Dedifferentiated amniotic fluid mesenchymal stem cell (primary cell): ENCODE results near the gene CCDC74B.
"Not testable (repeated sequence)": the region's sequence is repeated elsewhere in the genome, so short reads cannot be mapped to it uniquely, and the experiment has no call there.

ENCODE experiments used
- DNase-seq: peaks from one replicate; pipeline ENCODE4 v3.0.0-alpha.2; 2016; ENCODE audit errors: extremely low spot score

The CCDC74B gene

DNA sequence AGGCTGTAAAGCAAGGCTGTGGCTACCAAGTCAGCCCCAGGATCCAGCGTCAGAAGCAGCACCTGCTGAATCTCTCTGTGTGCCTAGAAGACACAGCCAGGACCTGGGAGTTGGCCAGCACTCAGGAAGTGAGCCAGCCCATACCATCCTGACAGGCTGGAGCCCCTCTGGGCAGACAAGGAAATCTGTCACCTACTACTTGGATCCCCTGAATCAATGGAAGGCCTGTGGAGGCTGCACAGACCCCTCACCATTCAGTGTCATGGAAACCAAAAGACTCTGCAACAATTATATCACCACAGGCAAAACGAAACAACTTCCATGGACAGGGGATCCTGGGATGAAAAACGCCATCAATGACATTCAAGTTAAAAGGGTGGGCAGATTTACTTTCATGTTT lies 21.7 kb upstream of the CCDC74B start:
- DNase-seq: not testable (repeated sequence)

DNA sequence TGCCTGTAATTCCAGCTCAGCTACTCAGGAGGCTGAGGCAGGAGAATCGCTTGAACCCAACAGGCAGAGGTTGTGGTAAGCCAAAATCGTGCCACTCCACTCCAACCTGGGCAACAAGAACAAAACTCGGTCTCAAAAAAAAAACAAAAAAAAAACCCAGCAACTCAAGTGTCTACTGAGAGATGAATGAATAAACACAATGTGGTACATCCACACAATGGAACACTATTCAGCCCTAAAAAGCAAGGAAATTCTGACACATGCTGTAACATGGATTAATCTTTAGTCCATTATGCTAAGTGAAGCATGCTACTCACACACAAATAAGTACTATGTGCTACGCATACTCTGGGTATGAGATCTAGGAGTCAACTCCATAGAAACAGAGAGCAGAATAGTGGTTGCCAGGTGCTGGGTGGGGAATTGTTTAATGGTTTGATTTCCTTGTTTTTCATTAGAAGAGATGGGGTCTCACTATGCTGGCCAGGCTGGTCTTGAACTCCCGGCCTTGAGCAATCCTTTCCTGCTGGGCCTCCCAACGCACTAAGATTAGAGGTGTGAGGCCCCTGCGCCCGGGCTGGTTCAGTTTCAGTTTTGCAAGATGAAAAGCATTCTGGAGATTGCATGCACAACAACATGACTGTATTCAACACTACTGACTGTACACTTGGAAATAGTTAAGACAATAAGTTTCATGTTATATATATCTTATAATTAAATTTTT lies 20.5 kb upstream of the CCDC74B start:
- no peak for DNase-seq

DNA sequence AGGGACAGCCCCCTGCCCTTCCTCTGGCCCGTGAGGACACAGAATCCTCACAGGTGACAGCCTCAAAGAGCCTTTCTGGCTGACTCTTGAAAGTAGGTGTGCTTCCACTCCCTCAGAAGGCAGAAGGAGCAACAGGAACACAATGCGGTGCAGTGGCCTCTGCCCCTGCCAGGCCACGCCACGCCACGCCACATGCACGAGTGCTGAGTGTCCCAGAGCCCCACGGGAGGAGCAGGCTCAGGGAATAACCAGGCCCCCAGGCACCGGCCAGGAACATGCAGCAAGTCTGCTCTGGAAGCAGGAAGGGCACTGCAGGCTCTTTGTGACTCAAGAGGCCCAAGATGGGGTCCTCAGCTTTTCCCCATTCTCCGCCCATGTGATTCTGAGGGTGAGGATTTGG lies 18.1 kb upstream of the CCDC74B start:
- DNase-seq: no peak

DNA sequence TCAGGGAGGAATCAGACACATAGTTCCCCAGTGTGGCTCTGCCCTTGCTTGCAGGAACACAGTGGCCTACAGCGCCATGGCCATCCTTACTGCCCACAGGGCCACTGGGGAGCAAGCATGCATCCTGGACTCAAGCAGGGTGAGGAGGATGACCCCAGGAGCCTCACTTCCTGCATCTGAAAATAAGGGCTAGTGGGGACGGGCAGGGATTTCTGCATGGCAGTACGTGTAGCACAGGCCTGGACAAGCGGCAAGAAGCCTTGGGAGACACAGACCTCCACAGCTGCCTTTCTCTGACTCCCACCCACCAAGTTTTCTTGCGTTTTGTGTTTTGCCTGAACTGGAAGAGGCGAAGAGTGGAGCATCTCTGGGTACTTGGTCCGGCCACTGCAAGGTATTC lies 17.6 kb upstream of the CCDC74B start:
- DNase-seq: not testable (repeated sequence)

DNA sequence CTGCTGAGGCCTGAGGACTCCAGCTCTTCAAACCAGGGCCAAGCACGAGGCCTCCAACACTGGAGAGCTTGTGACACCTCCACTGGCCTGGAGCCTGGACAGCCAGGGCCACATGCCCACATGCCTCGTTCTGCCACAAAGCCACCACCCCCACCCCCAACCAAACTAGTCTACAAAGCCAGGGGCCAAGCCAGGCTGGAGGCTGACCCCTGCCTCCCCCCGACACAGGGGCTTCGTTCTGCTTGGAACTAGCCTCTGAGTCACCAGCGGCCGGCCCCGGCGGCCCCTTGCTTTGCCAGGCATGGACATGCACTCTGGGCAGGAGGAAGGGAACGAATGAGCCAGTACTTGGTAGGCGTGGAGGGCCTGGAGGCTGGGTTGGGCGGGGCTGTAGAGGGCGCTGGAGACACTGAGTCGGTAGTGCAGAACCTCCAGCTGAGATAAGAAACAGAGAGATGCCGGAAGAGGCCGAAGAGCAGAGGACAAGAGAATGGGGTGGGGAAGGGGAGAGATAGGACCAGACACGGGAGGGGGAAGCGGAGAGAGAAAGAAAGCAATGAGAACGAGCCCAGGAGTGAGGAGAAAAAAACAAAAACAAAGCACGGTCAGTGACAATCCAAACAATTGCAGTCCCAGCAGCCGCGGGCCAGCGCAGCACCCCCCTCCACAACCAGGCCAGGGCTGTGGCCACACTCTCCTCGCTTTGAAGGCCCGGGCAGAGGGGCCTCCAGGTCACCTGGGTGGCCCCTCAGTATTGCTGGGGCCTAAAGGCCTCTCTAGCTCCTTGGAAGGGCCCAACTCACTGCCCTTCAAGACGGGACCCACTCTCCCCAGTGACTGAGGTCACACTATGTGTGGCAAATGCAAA lies 16.2 kb upstream of the CCDC74B start:
- DNase-seq: not testable (repeated sequence)

DNA sequence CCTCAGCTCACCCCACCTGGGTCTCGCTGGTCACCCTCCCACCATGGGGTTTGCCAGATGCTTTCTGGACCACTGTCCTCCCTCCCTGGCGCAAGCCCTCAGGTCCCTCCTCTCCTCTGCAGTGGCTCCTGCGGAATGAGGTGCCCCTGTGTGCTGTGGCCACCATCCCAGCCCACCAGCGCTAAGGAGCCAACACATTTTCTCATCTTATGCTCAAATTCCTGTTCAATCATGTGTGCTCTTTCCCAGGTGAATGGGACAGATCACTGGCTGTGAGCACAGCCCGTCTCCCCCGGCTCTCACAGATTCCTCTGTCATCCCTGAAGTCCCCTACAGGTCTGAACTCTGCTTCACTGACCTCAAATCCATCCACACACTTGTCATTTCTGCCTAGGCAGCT lies 15.2 kb upstream of the CCDC74B start:
- no peak for DNase-seq

DNA sequence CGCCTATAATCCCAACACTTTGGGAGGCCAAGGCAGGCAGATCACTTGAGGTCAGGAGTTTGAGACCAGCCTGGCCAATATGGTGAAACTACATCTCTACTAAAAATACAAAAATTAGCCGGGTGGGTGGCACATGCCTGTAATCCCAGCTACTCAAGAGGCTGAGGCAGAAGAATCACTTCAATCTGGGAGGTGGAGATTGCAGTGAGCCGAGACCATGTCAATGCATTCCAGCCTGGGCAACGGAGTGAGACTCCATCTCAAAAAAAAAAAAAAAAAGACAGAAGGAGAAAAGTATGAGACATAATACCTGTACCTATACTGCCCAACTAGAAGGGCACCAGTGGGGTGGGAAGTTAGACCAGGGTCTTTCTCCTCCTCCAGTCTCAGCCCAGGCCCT lies 14.5 kb upstream of the CCDC74B start:
- DNase-seq: not testable (repeated sequence)

DNA sequence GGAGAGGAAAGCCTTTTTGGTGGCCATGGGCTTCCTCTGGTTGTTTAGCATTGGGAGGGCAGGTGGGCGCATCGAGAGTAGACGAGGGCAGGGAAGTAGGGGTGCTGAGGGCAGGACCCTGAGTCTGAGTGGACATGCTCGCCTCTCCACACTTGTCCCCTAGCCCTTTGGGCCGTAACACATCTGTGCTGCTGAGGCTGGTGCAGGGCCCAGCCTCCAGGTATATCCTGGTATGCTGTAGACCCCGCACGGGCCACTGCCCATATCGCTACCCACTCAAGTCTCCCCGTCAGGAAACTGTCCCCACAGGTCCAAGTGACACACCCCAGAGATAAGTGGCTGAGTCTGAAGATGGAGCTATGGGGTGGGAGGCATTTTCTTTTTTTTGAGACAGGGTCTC lies 13.7 kb upstream of the CCDC74B start:
- no peak for DNase-seq

DNA sequence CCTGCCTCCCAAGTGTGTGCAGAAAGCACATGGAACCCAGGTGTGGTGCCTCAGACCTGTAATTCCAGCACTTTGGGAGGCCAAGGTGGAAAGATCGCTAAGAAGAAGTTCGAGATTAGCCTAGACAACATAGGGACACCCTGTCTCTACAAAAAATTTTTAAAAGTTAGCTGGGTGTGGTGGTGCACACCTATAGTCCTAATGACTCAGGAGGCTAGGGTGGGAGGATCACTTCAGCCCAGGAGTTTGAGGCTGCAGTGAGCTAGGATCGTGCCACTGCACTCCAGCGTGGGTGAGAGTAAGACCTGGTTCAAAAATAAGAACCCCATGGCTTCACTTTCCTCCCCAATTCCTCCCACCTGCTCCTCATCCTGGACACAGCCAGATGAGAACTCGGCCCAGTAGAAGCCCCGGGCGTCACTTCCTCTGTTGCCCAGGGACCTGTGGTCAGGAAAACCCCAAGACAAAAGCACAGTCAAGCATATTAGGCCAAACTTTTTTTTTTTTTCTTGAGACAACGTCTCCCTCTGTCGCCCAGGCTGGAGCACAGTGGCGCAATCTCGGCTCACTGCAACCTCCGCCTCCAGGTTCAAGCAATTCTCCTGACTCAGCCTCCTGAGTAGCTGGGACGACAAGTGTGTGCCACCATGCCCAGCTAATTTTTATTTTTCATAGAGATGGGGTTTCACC lies 13.1 kb upstream of the CCDC74B start:
- DNase-seq: not testable (repeated sequence)

DNA sequence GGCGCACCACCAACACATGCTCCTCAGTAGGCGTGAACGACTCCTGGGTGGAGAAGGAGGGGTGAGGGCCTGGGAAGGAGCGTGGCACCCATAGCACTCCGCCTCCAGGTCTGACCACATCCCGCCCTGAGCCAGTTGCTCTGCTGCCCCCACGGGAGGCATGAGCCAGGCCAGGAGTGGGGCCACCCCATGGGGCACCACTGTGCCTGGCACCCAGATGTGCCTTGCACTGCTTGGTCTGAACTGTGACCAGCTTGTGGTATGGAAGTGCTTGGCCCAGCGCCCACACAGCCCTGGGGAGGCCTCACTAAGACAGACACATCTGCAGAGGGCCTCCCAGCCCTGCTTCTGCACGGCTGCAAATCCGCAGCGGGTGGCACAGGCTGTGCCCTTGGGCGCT lies 12.4 kb upstream of the CCDC74B start:
- not testable (repeated sequence) for DNase-seq

DNA sequence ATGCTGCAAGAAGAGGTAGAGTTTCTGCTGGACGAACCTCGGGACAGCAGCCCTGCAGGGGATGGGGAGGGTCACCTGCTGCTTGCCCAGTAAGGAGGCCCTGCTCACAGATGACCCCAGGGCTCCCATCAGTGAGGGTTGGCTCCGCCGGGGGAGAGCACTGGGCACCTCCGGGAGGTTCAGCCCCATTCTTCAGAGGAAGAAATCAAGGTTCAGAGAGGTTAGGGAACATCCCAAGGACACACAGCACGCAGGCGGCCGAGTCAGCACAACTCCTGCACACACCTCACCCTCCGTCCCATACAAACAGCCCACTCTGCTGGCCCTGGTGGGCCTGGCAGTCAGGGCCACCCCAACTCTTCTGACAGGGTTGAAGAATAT lies 11.7 kb upstream of the CCDC74B start:
- DNase-seq: no peak

DNA sequence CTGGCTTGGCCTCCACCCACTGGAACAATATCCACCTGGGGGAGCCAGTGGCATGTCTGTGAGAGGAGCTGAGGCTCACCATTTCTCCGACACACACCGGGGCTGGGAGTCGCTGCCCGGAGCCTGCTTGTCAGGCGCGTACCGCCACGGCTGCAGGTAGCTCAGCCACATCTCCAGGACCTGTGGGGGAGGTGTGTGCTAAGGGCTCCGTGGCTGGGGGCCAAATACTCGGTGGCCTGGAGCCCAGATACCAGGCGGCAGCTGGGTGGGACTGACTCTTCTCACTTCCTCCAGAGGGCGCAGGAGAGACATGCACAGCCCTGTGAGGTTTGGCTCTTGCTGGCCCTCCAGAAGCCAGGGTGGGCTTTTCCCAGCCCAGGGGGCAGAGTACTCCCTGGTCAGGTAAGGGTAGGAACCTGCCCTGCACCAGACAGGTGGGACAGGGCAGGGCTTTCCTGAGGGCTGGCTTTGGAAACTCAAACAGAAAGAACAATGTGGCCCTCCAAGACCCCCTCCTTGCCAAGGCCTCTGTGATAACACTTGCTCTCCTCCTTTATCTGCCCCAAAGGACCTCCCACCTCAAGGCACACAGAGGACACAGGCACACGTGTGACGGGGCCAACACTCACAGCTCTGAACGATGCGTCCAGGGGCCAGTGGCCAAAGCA lies 11.2 kb upstream of the CCDC74B start:
- not testable (repeated sequence) for DNase-seq

DNA sequence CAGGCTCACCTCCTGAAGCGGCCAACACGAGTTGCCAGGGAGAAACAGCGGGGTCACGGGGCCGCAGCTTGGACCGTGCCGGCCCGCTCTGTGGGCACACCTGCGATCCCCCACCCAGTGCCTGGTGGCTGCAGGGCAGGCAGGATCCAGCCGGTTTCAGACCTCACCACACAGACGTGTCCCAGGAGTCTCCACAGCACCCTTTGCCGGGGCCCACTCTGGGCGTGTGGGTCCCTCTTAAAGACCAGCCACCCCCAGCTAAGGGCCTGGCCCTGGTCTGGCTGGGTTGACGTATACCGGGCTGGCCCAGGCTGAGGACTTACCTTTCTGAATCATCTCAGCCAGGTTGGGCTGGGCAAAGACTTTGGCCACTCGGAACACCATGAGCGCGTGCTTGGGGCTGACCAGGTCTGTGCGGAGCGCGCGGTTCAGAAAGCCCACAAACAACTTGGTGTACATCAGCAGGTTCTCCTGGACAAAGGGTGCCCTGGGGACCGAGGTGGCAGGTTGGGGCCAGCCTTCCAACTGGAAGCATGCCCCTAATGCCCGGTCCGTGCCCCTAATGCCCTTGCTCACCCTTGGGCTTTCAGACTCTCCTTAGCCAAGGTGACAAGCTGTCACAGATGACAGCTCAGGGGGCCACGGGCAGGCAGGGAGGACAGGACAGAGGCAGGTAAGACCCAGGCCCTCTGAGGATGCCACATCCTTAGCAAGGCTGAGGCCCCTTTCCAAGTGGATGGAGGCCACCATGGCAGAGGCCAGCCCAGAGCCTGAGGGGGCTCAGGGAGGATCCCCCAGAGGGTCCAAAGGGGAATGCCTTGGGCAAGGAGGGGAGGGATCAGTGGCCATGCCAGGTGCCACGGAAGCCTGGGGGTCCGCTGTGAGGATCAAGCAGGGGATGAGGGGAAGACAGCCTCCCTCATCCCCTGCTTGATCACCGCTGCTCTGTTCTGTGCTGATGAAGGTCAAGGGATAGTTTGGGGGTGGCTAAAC lies 10.2 kb upstream of the CCDC74B start:
- no peak for DNase-seq

DNA sequence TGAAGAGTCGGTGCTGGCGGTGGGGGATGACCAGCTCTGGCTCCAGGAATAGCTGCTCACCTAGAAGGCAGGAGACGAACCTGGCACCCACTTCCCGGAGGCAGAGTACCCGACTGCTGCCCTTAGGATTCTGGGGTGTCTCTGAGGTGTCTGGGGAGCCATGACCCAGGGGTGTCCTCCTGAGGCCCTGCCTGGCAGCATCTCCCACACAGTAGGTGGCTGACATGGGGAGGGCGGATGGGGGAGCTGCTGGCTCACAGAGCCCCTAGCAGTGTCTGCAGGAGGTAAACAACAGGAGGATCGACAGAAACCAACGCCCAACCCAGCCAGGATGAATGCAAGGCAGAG lies 9.5 kb upstream of the CCDC74B start:
- DNase-seq: not testable (repeated sequence)

DNA sequence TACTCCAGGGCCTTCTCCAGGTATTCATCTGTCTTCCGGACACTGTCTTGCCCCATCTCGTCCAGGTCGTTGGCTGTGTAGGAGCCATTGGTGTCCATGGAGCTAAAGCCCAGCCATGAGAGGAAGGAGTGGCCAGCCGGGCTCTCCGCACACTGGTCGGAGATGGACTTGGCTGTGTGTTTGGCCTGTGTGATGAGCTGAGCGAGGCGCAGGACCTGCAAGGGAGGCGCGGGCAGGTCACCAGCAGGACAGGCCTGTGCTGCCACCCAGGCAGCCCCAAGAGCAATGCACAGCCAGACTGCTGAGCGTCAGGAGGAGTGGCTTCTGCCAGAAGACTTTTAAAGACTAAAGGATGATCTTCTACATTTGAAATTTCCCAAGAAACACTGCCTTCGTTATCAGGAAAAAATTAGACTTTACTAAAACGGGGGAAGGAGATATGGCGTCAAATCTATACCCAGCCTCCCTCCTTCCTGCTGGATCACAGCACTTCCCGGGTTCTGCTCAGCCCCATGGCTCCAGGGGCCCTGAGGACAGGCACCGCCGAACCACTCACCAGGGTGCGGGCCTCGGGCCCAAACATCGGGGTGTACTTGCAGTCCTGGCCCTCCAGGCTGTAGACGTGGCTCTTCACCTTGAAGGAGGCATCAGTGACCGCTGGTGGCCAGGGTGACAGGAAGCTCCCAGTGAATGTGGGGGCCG lies 9.0 kb upstream of the CCDC74B start:
- not testable (repeated sequence) for DNase-seq

DNA sequence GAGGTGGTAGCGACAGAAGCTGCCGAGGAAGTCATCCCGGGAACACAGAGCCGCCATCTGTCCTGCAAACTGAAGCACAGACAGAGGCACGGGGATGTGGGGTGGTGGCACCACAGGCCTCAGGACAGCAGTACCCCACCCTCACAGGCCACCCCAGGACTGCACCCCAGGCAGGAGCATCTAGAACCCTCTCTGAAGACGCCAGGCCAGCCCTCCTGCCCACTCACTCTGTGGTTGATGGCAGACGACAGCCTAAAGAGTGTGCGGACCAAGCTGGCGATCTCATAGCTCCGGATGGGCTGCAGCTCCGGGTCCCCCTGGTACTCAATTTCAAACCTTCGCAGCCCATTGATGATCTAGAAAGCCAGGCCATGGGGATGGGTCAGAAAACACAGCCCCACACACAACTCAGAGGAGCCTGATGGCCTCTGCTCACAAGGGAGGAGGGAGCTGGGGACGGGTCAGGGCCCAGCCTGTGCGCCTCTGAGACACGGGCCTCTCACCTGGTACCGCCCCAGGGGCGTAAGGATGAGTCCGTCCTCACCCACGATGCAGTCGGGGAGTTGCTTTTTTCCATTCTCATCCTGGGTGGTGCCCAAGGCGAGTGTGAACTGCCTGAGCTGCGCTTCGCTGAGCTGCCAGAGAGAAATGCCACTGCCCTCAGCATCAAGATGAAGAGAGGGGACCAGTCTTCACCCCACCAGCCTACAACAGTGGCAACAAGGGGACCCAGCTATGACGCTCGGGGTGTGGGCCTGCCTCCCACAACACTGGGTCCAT lies 8.1 kb upstream of the CCDC74B start:
- no peak for DNase-seq

DNA sequence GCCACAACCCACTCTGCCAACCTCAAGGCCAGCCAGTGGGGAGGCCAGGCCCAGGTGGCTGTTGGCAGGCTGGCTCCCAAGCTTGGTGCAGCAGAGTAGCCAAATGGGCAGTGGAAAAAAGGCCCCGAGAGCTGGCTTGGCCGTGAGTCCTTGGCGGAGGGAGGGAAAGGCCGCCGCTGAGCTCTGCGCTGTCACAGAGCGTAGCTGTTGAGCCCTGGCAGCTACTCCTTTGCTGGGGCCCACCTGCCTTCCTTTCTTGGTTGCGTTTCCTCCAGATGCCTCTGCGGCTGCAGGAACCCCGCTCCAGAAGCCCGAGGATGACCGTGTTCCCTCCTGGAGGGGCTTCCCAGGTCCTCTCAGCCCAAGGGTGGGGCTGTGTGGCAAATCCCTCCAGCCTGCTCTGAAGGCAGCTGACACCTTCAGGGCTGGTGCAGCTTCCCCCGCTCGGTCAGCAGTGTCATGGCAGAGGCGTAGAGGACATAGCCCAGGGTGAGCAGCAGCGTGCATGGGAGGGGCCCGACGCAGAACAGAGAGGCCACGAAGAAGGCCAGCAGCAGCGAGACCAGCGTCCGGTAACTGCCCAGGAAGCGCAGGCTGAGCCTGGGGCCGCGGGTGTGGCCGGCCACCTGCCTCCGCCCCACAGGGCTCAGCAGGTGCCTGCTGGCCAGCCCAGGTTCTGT lies 7.4 kb upstream of the CCDC74B start:
- DNase-seq: not testable (repeated sequence)

DNA sequence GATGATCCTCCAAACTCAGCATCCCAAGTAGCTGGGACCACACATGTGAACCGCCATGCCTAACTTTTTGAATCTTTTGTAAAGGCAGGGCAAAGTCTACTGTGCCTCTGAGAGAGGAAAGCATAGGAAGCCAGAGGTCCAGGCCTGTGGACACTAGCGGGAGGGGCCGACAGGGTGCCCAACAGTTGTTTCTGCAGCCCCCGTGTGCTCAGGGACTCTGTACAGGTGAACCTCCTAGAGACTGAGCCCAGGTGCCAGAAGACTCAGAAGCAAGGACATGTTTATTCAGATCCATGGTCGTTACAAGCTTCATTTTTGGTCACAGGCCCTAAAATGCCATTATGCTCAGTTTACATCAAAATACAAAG lies 6.2 kb upstream of the CCDC74B start:
- DNase-seq: not testable (repeated sequence)
